ENCODE data around the gene LRP5. TPM values are rescaled to one million over a fixed set of nuclear protein-coding genes. Genes with fewer than 3 reads are reported as not detected.

Gene LRP5
- total and polyA plus RNA-seq, 9 of the 15 experiments (the other 6 are each of a cell fraction or from before 2014, with no cell fraction given), result 0.48 to 44.2 (median 13.5) TPM

GRCh38 chr11:68264244-68264643 is 48.1 kb upstream of the LRP5 start:
- ATAC-seq (no peak), DNase-seq (ENCODE audit: extremely low read depth in 1 of 4, low spot score in 3 of 4) (no peak), FAIRE-seq (no peak)
- Histone ChIP-seq H4K20me1 (replicated peaks; ENCODE audit: control insufficient read depth, insufficient read depth, low read length) (peaks cover 3% of the 10 kb centered on the region; the same call in 1 of the 2 replicates), H3K4me1 (replicated peaks in 1 of 2; ENCODE audit: control insufficient read depth in 2 of 2, insufficient read depth in 2 of 2, low read length in 2 of 2) (peaks cover 8 to 17% of the 10 kb centered on the region in 2 experiments), H3K4me2 (ENCODE audit: insufficient read depth, low read length) (no peak overlapping the region), H3K9ac (ENCODE audit: insufficient read depth in 1 of 2, low read depth in 2 of 2, low read length in 2 of 2) (no peak overlapping the region), H2AFZ (ENCODE audit: low read depth, low read length) (no peak overlapping the region), H3K79me2 (ENCODE audit: control insufficient read depth, insufficient read depth, low read length) (peaks cover 12% of the 10 kb centered on the region), H3K27me3 (ENCODE audit: control insufficient read depth in 2 of 2, insufficient read depth in 2 of 2, low read length in 2 of 2) (no peaks in the 10 kb centered on the region), H3K27ac (ENCODE audit: extremely low read depth, low read depth, low read length) (no peak overlapping the region), H3K9me1 (ENCODE audit: control insufficient read depth, insufficient read depth, low read length) (peaks cover 6% of the 10 kb centered on the region), H3K9me3 (replicated peaks; ENCODE audit: control insufficient read depth, insufficient read depth, low read depth, low read length) (no peaks in the 10 kb centered on the region), H3K36me3 (ENCODE audit: control insufficient read depth, insufficient read depth, low read length) (peaks cover 81% of the 10 kb centered on the region; the same call in 2 of the 3 replicates), H3K4me3 (no peak overlapping the region)
- no TSS peak for BruUV-seq (replicated peaks)
- CTCF ChIA-PET (ENCODE audit: low intra/inter-chr PET ratio), result no interaction called here
- POLR2A ChIA-PET, result no interaction called here
- 100% methylated on average over 1 of the region's 1 CpG for WGBS (ENCODE audit: insufficient coverage, low coverage, missing lambda C conversion rate)
- in situ Hi-C loops (cut with MboI), result no loop called here
- intact Hi-C loops (cut with micrococcal nuclease), result no loop called here
- peak; percentile 73 for TF ChIP-seq EGR1 (conservative IDR thresholded peaks at IDR 0.05)
- no peak for TF ChIP-seq XRCC4 (IDR thresholded peaks at IDR 0.05; ENCODE audit: extremely low read depth, insufficient read depth, insufficient read length)
- TF ChIP-seq MEF2D (tag; conservative IDR thresholded peaks at IDR 0.05; ENCODE audit: low read depth), result no peak
- TF ChIP-seq, protein P1, sequence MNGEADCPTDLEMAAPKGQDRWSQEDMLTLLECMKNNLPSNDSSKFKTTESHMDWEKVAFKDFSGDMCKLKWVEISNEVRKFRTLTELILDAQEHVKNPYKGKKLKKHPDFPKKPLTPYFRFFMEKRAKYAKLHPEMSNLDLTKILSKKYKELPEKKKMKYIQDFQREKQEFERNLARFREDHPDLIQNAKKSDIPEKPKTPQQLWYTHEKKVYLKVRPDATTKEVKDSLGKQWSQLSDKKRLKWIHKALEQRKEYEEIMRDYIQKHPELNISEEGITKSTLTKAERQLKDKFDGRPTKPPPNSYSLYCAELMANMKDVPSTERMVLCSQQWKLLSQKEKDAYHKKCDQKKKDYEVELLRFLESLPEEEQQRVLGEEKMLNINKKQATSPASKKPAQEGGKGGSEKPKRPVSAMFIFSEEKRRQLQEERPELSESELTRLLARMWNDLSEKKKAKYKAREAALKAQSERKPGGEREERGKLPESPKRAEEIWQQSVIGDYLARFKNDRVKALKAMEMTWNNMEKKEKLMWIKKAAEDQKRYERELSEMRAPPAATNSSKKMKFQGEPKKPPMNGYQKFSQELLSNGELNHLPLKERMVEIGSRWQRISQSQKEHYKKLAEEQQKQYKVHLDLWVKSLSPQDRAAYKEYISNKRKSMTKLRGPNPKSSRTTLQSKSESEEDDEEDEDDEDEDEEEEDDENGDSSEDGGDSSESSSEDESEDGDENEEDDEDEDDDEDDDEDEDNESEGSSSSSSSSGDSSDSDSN (IDR thresholded peaks at IDR 0.05; ENCODE audit: borderline replicate concordance in 1 of 2, low read depth in 2 of 2, low read length in 2 of 2), result no peak
- TF ChIP-seq DIDO1 (tag; IDR thresholded peaks at IDR 0.05; ENCODE audit: low read depth), result no peak
- no peak for TF ChIP-seq TBL1XR1 (IDR thresholded peaks at IDR 0.05; ENCODE audit: low read length in 2 of 2)
- TF ChIP-seq, protein P2, sequence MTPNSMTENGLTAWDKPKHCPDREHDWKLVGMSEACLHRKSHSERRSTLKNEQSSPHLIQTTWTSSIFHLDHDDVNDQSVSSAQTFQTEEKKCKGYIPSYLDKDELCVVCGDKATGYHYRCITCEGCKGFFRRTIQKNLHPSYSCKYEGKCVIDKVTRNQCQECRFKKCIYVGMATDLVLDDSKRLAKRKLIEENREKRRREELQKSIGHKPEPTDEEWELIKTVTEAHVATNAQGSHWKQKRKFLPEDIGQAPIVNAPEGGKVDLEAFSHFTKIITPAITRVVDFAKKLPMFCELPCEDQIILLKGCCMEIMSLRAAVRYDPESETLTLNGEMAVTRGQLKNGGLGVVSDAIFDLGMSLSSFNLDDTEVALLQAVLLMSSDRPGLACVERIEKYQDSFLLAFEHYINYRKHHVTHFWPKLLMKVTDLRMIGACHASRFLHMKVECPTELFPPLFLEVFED (CRISPR knock-in tag; conservative IDR thresholded peaks at IDR 0.05), result peak; percentile 69; the same call in 1 of the 2 replicates
- TF ChIP-seq, protein P3, sequence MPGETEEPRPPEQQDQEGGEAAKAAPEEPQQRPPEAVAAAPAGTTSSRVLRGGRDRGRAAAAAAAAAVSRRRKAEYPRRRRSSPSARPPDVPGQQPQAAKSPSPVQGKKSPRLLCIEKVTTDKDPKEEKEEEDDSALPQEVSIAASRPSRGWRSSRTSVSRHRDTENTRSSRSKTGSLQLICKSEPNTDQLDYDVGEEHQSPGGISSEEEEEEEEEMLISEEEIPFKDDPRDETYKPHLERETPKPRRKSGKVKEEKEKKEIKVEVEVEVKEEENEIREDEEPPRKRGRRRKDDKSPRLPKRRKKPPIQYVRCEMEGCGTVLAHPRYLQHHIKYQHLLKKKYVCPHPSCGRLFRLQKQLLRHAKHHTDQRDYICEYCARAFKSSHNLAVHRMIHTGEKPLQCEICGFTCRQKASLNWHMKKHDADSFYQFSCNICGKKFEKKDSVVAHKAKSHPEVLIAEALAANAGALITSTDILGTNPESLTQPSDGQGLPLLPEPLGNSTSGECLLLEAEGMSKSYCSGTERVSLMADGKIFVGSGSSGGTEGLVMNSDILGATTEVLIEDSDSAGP (CRISPR knock-in tag; IDR thresholded peaks at IDR 0.05), result no peak
- TF ChIP-seq POLR2B (IDR thresholded peaks at IDR 0.05; ENCODE audit: low read depth, partially characterized antibody), result no peak
- no peak for TF ChIP-seq ZNF583 (CRISPR knock-in tag; IDR thresholded peaks at IDR 0.05)
- no peak for TF ChIP-seq TCFL5 (CRISPR knock-in tag; conservative IDR thresholded peaks at IDR 0.05)
- TF ChIP-seq ZBTB8A (IDR thresholded peaks at IDR 0.05; ENCODE audit: partially characterized antibody), result no peak
- no peak for TF ChIP-seq POLR2G (IDR thresholded peaks at IDR 0.05; ENCODE audit: low read depth, low read length)
- TF ChIP-seq IRF9 (tag; IDR thresholded peaks at IDR 0.05), result no peak

Measured in K562 (cell line).